ENCODE data around the gene SUCLG2. TPM values are rescaled to one million over a fixed set of nuclear protein-coding genes. Genes with fewer than 3 reads are reported as not detected.

The SUCLG2 gene
- polyA plus RNA-seq, 1 experiment = 21.3 TPM

GRCh38 chr3:67414740-67415139, 239.7 kb downstream of the SUCLG2 start:
- no peak for TF ChIP-seq CTCF (IDR thresholded peaks at IDR 0.05; ENCODE audit: insufficient read depth, low read depth, low read length)
- Histone ChIP-seq H3K27me3 (ENCODE audit: control insufficient read depth, insufficient read depth, low read length) (no peaks in the 10 kb centered on the region), H3K36me3 (ENCODE audit: control insufficient read depth, insufficient read depth, low read length) (no peaks in the 10 kb centered on the region), H3K4me3 (ENCODE audit: low read depth, low read length) (no peak overlapping the region)
- DNase-seq (ENCODE audit: low read depth) = no peak
- CTCF ChIA-PET = interaction anchor here (2.2 kb wide), 1 partner anchor 18 kb away, joined by 8 read pairs; no protein-coding TSS in a partner anchor
- POLR2A ChIA-PET = no interaction called here

- no peaks in the 10 kb centered on the region for H3K27me3 ChIP-seq (ENCODE audit: control insufficient read depth, insufficient read depth, low read length)
- TF ChIP-seq CTCF (IDR thresholded peaks at IDR 0.05; ENCODE audit: insufficient read depth, low read depth, low read length) = no peak
- no peaks in the 10 kb centered on the region; the same call in 1 of the 2 replicates for H3K36me3 ChIP-seq (ENCODE audit: control insufficient read depth, insufficient read depth, low read length)
- POLR2A ChIA-PET = no interaction called here
- no peak overlapping the region for H3K4me3 ChIP-seq (ENCODE audit: low read depth, low read length)
- DNase-seq (ENCODE audit: low read depth) = no peak
- CTCF ChIA-PET = interaction anchor here (2.0 kb wide), 1 partner anchor 13 kb away, joined by 4 read pairs; no protein-coding TSS in a partner anchor
Observed at GRCh38 chr3:67405193-67405592, 249.2 kb downstream of the SUCLG2 start.

GRCh38 chr3:67402873-67403272, 251.5 kb downstream of the SUCLG2 start:
- TF ChIP-seq CTCF (IDR thresholded peaks at IDR 0.05; ENCODE audit: insufficient read depth, low read depth, low read length) = no peak
- H3K36me3 ChIP-seq (ENCODE audit: control insufficient read depth, insufficient read depth, low read length) = no peaks in the 10 kb centered on the region; the same call in 1 of the 2 replicates
- ChIA-PET POLR2A (no interaction called here), CTCF (no interaction called here)
- no peak for DNase-seq (ENCODE audit: low read depth)
- no peak overlapping the region for H3K4me3 ChIP-seq (ENCODE audit: low read depth, low read length)
- H3K27me3 ChIP-seq (ENCODE audit: control insufficient read depth, insufficient read depth, low read length) = no peaks in the 10 kb centered on the region

GRCh38 chr3:67401921-67402320, 252.5 kb downstream of the SUCLG2 start:
- DNase-seq (ENCODE audit: low read depth) = no peak
- CTCF ChIA-PET = interaction anchor here (0.6 kb wide), 1 partner anchor 175 kb away, joined by 4 read pairs; no protein-coding TSS in a partner anchor
- POLR2A ChIA-PET = interaction anchor here (0.6 kb wide), 1 partner anchor 246 kb away, joined by 3 read pairs; no protein-coding TSS in a partner anchor
- no peaks in the 10 kb centered on the region; the same call in 1 of the 2 replicates for H3K36me3 ChIP-seq (ENCODE audit: control insufficient read depth, insufficient read depth, low read length)
- TF ChIP-seq CTCF (IDR thresholded peaks at IDR 0.05; ENCODE audit: insufficient read depth, low read depth, low read length) = no peak
- H3K27me3 ChIP-seq (ENCODE audit: control insufficient read depth, insufficient read depth, low read length) = no peaks in the 10 kb centered on the region
- no peak overlapping the region for H3K4me3 ChIP-seq (ENCODE audit: low read depth, low read length)

- DNase-seq (ENCODE audit: low read depth) = no peak
- no peak for TF ChIP-seq CTCF (IDR thresholded peaks at IDR 0.05; ENCODE audit: insufficient read depth, low read depth, low read length)
- Histone ChIP-seq H3K36me3 (ENCODE audit: control insufficient read depth, insufficient read depth, low read length) (no peaks in the 10 kb centered on the region; the same call in 1 of the 2 replicates), H3K4me3 (ENCODE audit: low read depth, low read length) (no peak overlapping the region), H3K27me3 (ENCODE audit: control insufficient read depth, insufficient read depth, low read length) (no peaks in the 10 kb centered on the region)
- POLR2A ChIA-PET = no interaction called here
- CTCF ChIA-PET = no interaction called here
Observed at GRCh38 chr3:67400476-67400875, 253.9 kb downstream of the SUCLG2 start.
